HL-60/S4 treated with retinoic acid at 250 ng/mL for 4 days and 3 days (cell line): ENCODE results near the gene PCBP3.
"Not testable (repeated sequence)": the region's sequence is repeated elsewhere in the genome, so short reads cannot be mapped to it uniquely, and the experiment has no call there.

Experiments used
- in situ Hi-C: fragments of 300-500 bp; cut with MboI; formaldehyde crosslinking; loops from 2 replicates; pipeline ENCODE4 v1.7.0; 2022; ENCODE audit warnings: low sequenced_read_pairs

PCBP3 gene

GRCh38 chr21:45885597-45885929 is 242.0 kb downstream of the PCBP3 start:
- in situ Hi-C loops, result no loop called here

GRCh38 chr21:45885930-45886601 is 242.5 kb downstream of the PCBP3 start:
- in situ Hi-C loops, result not testable (repeated sequence)

GRCh38 chr21:45886610-45887026 is 243.1 kb downstream of the PCBP3 start:
- in situ Hi-C loops, result no loop called here

- in situ Hi-C loops, result no loop called here
Measured at GRCh38 chr21:45887120-45887611, 243.6 kb downstream of the PCBP3 start.

DNA sequence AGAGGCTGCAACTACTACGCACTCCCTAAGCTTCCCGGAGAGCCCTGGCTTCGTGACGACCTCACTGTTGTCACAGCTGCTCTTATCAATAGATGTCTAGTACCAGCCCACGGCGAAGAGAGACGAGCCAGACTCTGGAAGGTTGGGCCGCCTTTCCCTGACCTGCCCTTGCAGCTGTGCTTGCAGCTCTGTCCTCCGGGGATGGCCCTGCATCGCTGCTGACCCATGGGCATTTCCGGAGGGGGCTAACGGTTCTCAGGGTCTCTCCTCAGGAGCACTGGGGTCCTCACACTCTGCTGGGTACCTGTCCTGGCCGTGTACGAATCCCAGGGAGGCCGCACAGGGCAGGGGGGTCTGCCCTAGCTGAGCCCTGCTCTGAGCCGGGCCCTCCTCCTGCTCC is 244.3 kb downstream of the PCBP3 start:
- in situ Hi-C loops, result no loop called here

DNA sequence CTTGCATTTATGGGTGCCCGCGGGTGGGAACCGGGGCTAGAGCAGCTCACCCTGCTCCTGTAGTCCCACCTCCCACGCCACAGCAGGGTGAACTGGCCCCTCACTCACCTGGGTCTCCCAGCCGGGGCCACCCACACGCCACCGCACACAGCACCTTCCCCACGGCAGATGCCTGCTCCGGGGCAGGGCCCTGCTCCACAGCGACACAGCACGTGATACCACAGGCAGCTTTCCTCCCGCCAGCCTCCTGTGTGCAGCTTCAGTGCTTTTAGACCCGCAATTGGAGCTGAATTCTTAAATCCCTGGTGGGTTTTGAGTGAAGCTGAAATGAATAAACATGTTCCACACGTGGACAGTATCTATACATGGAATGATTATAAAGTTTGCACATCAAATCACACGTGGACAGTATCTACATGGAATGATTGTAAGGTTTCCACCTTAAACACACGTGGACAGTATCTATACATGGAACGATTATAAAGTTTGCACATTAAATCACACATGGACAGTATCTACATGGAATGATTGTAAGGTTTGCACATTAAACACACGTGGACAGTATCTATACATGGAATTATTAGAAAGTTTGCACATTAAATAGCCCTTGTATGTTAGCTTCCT is 245.0 kb downstream of the PCBP3 start:
- in situ Hi-C loops, result no loop called here

DNA sequence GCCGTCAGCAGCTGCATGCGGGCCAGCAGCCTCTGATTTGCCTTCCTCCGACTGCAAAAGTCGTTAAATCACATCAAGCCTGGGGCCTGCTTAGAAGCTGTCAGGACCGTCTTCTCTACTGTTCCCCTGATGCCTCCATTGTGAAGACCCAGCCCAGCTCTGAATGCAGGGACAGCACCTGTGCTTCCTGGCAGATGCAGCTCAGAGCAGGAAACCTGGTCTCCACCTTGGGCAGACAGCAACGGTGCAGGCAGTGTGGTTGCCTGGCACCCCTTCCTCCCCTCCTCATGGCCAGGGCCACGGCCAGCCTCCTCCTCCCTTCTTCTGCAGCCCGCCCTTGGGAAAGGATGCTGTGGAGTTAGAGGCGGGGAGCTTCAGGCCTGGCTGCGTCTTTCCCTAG is 245.7 kb downstream of the PCBP3 start:
- in situ Hi-C loops, result no loop called here

DNA sequence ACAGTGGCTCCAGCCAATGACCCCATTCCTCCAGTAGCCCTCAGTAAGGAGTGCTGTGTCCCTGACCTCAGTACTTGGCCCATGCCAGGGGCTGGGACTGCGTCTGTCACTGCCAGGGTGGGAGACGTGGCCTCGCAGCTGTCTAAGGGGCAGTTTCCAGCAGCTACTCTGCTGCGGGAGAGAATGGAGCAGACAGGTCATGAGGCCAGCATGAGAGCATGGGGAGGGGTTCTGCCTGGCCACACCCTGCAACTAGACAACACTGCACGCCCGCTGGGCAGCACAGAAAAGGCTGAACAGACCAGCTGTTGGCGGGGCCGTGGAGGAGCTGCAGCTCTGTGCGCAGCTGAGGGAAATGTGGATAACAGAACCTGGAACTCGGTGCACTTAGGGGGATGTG is 246.4 kb downstream of the PCBP3 start:
- in situ Hi-C loops, result no loop called here

- in situ Hi-C loops, result no loop called here
Measured at GRCh38 chr21:45891388-45892155, 248.0 kb downstream of the PCBP3 start.

DNA sequence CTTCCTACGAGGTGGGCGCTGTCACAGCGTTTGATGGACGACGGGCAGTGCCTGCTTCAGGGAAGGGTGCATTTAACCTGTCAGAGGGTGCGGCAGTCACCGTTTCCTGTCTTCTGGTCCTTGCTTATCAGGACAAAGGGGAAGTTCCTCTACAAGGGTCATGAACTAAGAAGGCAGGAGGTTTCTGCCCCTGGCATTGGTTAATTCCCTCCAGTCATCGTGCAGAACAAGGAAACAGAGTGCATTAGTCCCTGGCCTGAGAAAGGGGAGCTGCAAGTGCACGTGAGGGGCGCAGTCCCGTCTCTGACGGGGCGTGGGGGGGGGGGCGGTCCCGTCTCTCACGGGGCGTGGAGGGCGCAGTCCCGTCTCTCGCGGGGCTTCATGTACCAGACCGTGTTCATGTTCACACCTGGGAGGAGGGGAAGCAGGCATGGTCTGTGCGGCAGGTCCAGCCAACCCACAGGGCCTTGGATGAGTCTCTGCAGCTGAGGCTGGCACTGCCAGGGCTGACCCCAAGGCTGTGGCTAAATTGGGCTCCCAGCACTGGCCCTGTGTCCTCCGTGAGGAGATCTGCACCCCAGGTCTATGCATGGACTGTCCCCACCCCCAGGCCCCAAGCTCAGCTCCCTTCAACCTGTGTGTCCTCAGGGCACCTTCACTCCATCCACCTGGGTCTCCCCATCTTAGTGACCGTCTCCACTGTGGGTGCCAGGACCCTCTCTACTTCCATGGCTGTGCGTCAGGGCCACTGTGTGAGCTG is 248.8 kb downstream of the PCBP3 start:
- in situ Hi-C loops, result no loop called here

GRCh38 chr21:45892916-45893739 is 249.6 kb downstream of the PCBP3 start:
- in situ Hi-C loops, result no loop called here

DNA sequence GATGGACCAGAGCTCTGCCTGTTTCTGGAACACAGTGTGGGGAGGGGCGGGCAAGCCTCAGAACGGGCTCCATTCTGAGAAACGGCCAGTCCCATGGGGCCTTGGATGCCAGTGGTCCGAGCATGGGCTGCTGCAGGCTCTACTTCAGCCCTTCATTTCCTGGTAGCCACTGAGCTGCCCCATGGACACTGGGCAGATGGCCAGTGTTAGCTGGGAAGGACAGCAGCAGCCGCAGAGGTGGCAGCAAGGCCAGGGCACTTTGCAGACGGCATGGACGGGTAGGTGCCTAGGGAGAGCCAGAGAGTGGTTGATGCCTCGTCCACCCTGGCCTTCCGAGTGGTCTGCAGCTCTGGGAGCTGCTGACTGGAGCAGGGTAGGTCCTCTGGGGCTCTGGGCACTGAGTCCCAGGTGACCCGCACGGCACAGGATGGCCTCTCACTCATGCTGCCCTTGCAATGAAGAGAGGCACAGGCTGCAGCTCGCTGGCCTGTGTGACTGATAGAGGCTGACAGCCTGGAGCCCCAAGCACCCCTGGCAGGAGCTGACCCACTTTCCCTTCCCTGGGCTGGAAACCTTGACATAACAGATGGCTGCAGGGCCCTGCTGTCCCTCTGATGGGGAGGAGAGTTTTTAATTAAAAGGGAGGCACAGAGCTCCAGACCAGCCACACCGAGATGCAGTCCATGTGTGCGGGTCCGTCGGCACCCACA is 250.4 kb downstream of the PCBP3 start:
- in situ Hi-C loops, result no loop called here

GRCh38 chr21:45894450-45894825 is 250.9 kb downstream of the PCBP3 start:
- in situ Hi-C loops, result no loop called here

DNA sequence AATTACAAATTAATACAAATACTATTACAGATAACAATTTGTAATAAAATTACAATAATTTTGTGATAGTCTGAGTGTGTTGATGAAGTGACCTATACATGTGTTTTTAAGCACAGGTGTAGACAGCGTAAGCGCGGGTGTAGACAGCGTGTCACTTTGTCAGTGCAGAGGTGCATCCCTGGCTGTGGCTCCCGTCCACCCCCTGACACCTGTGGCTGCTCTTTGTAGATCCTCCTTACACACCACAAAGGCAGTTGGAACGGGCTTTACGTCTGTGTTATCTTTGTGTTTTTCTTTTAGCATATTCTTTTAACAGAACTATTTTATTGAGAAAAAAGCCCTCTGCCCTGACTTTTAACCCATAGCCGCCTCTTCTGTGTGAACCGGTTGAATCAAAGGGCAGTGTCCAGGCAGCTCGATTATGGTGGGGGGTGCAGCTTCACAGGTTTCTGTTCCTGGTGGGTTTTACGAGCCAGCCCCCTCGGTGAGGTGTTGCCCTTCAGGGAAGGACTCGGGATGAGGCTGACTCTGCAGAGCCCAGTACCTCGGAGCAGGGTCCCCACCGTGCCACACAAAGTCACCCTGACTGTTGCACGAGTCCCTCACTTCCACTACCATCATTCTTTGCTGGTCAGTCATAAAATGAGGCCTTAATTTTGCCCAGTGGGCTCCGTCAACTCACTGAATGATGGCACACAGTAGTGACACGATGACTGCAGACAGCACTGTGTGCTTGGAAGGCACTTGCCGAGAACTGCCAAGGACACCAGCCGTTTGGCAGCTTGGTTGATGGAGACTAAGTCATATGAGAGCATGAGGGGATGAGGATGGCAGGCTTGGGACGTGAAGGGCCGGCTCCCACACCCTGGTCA is 251.6 kb downstream of the PCBP3 start:
- in situ Hi-C loops, result no loop called here

- in situ Hi-C loops, result no loop called here
Measured at GRCh38 chr21:45895778-45896370, 252.3 kb downstream of the PCBP3 start.

GRCh38 chr21:45896431-45896830 is 252.9 kb downstream of the PCBP3 start:
- in situ Hi-C loops, result not testable (repeated sequence)

DNA sequence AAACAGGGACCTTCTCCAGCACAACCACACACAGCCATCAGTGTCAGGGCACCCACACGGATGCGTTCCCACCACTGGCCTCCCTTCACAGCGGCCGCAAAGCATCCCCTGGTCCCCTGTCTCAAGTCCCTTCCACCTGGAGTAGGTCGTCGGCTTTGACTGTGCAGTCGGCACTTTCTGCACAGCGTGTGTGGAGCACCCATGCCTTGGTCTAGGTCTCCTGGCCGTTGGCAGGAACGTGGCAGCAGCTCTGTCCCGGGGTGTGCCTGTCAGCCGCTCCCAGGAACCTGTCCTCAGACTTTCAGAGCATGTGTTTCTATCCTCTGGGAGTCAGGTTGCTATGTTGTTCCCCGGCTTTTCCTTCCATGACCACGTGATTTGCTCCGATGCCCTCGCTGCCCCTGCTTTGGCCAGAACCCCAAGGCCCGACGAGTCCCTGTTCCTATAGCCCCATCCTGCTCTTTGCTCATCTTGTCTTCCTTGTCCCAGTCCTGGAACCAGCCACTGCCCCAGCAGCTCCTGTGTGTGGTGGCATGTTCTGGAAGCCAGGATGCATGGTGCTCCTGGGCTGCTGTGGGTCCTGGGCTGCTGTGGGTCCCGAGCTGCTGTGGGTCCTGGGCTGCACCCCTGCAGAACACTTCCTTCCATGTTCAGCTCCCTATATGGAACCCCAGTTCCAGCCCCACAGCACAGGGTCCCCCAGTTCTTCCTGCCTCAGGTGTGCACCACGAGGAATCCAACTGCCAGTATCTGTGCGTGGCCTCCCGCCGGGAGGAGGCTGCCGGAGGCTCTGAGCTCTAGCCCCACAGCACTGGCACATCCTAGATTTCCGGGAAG is 253.9 kb downstream of the PCBP3 start:
- in situ Hi-C loops, result no loop called here

GRCh38 chr21:45898028-45898350 is 254.5 kb downstream of the PCBP3 start:
- in situ Hi-C loops, result no loop called here
